DMS114 treated with DMSO at 0.1 percent for 48 hours (cell line): ENCODE data around the gene SMAD4.
"Not testable (repeated sequence)": the region's sequence is repeated elsewhere in the genome, so short reads cannot be mapped to it uniquely, and the experiment has no call there.

Experiments used
- DNase-seq: peaks from one replicate; lab custom pipeline; 2025; ENCODE audit not compliant: unreplicated experiment; lab: John Stamatoyannopoulos, UW

SMAD4 gene

GRCh38 chr18:51068105-51068504, 38.1 kb downstream of the SMAD4 start:
- DNase-seq = no peak

GRCh38 chr18:51069885-51070284, 39.9 kb downstream of the SMAD4 start:
- no peak for DNase-seq

- no peak for DNase-seq
Observed at GRCh38 chr18:51070545-51070944, 40.5 kb downstream of the SMAD4 start.

DNA sequence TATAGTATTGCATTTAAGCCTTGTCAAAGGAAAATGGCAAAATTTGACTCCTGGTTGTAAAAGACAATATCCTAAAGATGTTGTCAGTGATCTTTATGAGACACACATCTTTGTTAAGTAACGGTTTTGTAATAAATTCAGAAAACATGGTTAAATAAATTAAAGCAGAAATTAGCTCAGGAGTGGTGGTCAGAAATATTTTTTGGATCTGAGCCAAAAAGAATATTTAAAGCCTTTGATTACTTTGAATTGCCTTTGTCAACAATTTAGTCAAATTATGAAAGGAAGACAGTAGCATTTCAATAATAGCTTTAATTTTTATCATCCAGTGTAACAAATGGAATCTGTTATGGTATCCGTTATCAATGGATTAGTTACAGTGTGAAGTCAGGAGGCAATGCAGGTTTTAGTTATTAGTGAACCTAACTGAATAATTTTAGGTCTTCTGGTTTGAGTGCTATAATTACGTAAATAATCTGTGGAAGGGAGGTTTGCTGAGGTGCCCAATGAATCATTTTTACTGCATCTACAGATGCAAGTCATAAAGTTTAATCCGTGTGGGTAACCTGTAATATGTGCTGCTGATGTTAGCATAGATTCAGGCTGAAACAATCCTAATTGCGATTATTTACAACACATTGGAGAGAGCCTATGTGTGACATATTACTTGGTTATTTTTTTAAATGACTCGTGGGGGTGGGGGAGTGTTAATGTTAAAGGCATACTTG, 42.7 kb downstream of the SMAD4 start:
- no peak for DNase-seq

DNA sequence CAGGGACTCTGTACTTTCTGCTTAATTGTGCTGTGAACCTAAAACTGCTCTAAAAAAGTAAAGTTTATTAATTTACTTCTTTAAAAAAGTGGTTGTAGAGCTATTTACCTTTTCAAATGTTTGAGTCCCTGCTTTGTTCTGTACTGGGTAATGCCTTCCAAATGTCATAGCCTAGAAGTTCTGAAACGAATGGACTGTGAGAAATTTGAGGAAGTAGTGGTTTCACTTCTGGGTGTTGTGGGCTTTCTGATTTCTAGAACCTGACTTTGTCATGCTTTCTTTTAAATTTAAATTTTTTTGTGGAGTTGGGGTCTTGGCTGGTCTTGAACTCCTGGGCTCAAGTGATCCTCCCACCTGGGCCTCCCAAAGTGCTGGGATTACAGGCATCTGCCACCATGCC, 44.6 kb downstream of the SMAD4 start:
- no peak for DNase-seq

GRCh38 chr18:51076503-51076902, 46.5 kb downstream of the SMAD4 start:
- no peak for DNase-seq

DNA sequence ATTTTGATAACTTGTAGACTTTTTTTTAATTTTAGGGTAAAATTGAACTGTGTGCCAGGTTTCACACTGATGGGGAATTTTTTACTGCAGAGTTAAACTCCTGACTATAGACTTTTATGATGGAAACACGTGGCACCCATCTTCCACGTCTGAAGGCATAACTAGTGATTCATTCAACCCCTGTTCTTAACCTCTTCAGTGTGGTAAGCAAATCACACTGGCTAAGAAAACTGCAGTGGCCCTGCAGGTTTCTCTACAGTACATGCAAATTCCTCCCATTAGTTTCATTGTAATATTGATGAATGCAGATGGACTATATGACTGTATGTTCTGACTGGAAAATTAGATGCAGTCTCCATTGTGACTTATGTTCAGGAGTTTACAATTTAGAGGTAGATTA, 47.2 kb downstream of the SMAD4 start:
- DNase-seq = no peak

- no peak for DNase-seq
Observed at GRCh38 chr18:51078026-51078425, 48.0 kb downstream of the SMAD4 start.

DNA sequence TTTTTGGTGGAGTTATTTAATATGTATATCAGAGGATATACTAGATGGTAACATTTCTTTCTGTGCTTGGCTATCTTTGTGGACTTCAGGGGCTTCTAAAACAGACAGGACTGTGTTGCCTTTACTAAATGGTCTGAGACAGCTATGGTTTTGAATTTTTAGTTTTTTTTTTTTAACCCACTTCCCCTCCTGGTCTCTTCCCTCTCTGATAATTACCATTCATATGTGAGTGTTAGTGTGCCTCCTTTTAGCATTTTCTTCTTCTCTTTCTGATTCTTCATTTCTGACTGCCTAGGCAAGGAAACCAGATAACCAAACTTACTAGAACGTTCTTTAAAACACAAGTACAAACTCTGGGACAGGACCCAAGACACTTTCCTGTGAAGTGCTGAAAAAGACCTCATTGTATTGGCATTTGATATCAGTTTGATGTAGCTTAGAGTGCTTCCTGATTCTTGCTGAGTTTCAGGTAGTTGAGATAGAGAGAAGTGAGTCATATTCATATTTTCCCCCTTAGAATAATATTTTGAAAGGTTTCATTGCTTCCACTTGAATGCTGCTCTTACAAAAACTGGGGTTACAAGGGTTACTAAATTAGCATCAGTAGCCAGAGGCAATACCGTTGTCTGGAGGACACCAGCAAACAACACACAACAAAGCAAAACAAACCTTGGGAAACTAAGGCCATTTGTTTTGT, 52.7 kb downstream of the SMAD4 start:
- no peak for DNase-seq

- no peak for DNase-seq
Observed at GRCh38 chr18:51083398-51083797, 53.4 kb downstream of the SMAD4 start.

DNA sequence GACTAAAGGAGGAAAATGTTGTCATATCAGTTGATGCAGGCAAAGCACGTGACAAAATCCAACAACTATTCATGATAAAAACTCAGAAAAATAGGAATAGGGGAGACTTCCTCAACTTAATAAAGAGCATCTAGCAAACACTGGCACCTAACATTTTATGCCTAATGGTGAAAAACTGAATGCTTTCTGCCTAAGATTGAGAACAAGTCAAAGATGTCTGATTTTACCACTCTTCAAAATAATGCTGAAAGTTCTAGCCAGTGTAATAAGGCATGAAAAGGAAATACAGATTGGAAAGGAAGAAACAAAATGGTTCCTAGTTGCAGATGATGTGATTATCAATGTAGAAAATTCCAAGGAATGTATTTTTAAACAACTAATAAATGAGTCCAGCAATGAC, 58.4 kb downstream of the SMAD4 start:
- DNase-seq = no peak

GRCh38 chr18:51089691-51090090, 59.7 kb downstream of the SMAD4 start:
- DNase-seq = no peak

DNA sequence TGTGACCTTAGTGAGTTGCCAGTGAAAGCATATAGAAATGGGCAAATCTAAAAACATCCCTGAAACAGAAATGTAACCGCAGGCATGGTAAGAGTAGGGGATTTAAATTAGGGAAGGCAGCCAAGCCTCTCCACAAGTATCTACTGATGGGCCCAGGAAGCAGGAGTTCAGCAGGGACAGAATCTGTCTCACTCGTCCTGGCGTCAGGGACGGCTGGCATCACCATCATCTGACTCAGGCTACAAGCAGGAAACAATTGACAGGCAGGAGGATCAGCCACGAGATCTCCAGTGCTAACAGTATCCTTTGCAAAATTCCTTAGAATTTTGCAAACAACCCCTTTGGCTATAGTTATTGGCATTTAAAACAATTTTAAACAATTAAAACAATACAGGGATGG, 61.3 kb downstream of the SMAD4 start:
- no peak for DNase-seq

GRCh38 chr18:51092117-51092516, 62.1 kb downstream of the SMAD4 start:
- no peak for DNase-seq

- not testable (repeated sequence) for DNase-seq
Observed at GRCh38 chr18:51092967-51093366, 63.0 kb downstream of the SMAD4 start.

GRCh38 chr18:51097021-51097822, 67.2 kb downstream of the SMAD4 start:
- DNase-seq = no peak

- DNase-seq = no peak
Observed at GRCh38 chr18:51098082-51098481, 68.1 kb downstream of the SMAD4 start.

DNA sequence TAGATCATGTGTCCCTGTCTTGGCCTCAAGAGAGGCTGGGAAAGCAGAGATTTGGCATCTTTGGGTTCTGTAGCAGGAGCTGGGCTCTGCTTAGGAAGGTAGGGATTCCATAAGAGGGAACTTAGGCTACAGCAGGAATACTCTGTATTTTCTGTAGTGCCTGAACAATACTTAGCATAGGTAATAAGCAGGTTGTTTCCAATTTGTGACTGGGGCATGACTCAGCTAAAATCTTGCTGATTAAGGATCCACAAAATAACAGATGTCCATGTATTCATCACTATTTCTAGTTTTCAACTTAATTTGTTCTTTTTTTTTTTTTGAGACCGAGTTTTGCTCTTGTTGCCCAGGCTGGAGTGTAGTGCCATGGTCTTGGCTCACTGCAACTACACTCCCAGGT, 68.5 kb downstream of the SMAD4 start:
- no peak for DNase-seq

- DNase-seq = no peak
Observed at GRCh38 chr18:51100385-51101120, 70.5 kb downstream of the SMAD4 start.

GRCh38 chr18:51107082-51107481, 77.1 kb downstream of the SMAD4 start:
- DNase-seq = no peak

- DNase-seq = no peak
Observed at GRCh38 chr18:51107598-51108305, 77.7 kb downstream of the SMAD4 start.
